Measurements from ENCODE around the gene IST1. TPM values are rescaled to one million over a fixed set of nuclear protein-coding genes. Genes with fewer than 3 reads are reported as not detected.

IST1 gene
- total and polyA plus RNA-seq, 10 of the 15 experiments (the other 5 are each of a cell fraction or from before 2014, with no cell fraction given): 97.3 to 293 (median 138) TPM

- FAIRE-seq (no peak), DNase-seq (ENCODE audit: low read depth, low spot score) (no peak), ATAC-seq (no peak)
- ChIA-PET SMC1A (ENCODE audit: uncharacterized antibody, unreplicated experiment) (no interaction called here), CTCF (no interaction called here), RAD21 (ENCODE audit: unreplicated experiment) (interaction anchor here (0.7 to 1.0 kb wide), 2 partner anchors 73 to 237 kb away, joined by 3 read pairs; no protein-coding TSS in a partner anchor), POLR2A (interaction anchor here (0.6 to 1.0 kb wide), 2 partner anchors 36 to 168 kb away, joined by 3 read pairs; no protein-coding TSS in a partner anchor)
- H2AFZ ChIP-seq (ENCODE audit: control insufficient read depth, low read depth, low read length): no peak overlapping the region
- H3K9me3 ChIP-seq (replicated peaks; ENCODE audit: control insufficient read depth, insufficient read depth, low read length): no peaks in the 10 kb centered on the region
- in situ Hi-C loops (cut with MboI) (no loop called here), intact Hi-C loops (cut with micrococcal nuclease; ENCODE audit: unreplicated experiment) (loop anchor here (10.0 kb wide), 1 partner anchor 324 kb away; no protein-coding TSS in a partner anchor)
- no peaks in the 10 kb centered on the region for H4K20me1 ChIP-seq (ENCODE audit: control insufficient read depth, insufficient read depth)
- peaks cover 1% of the 10 kb centered on the region for H3K79me2 ChIP-seq (ENCODE audit: control insufficient read depth, insufficient read depth, low read length)
- 96% methylated on average over 3 of the region's 3 CpGs for WGBS (ENCODE audit: insufficient coverage, insufficient replicate concordance, low lambda C conversion rate, missing lambda C conversion rate)
- BruUV-seq (replicated peaks): no TSS peak
- no peaks in the 10 kb centered on the region for H3K27me3 ChIP-seq (replicated peaks in 1 of 2; ENCODE audit: control insufficient read depth in 2 of 2, insufficient read depth in 2 of 2, low read length in 1 of 2)
- H3K9ac ChIP-seq (ENCODE audit: control insufficient read depth, insufficient read depth, low read length): no peak overlapping the region
- H3K36me3 ChIP-seq (ENCODE audit: control insufficient read depth in 2 of 2, insufficient read depth in 2 of 2, low read length in 1 of 2): no peaks in the 10 kb centered on the region
- no peak overlapping the region for H3K4me2 ChIP-seq (ENCODE audit: control insufficient read depth, insufficient read depth)
- H3K4me3 ChIP-seq: no peak overlapping the region
- no peak overlapping the region for H3K27ac ChIP-seq (ENCODE audit: control insufficient read depth, insufficient read depth)
- no peaks in the 10 kb centered on the region; the same call in 1 of the 2 replicates for H3K4me1 ChIP-seq (ENCODE audit: control insufficient read depth, insufficient read depth, low read length)
- no peak for TF ChIP-seq CEBPZ (IDR thresholded peaks at IDR 0.05; ENCODE audit: low read depth, low read length)
These were observed 6.2 kb upstream of the IST1 start for GRCh38 chr16:71889147-71889546.

GRCh38 chr16:71893888-71894228 is 1.5 kb upstream of the IST1 start:
- Histone ChIP-seq H4K20me1 (ENCODE audit: control insufficient read depth, insufficient read depth) (no peaks in the 10 kb centered on the region), H3K4me3 (peak overlapping the region; percentile 91), H2AFZ (ENCODE audit: control insufficient read depth, low read depth, low read length) (peak overlapping the region; percentile 79), H3K9me3 (replicated peaks; ENCODE audit: control insufficient read depth, insufficient read depth, low read length) (no peaks in the 10 kb centered on the region), H3K27ac (ENCODE audit: control insufficient read depth, insufficient read depth) (peak overlapping the region; percentile 98), H3K9ac (ENCODE audit: control insufficient read depth, insufficient read depth, low read length) (peak overlapping the region; percentile 99), H3K27me3 (replicated peaks in 1 of 2; ENCODE audit: control insufficient read depth in 2 of 2, insufficient read depth in 2 of 2, low read length in 1 of 2) (no peaks in the 10 kb centered on the region), H3K79me2 (ENCODE audit: control insufficient read depth, insufficient read depth, low read length) (peaks cover 41% of the 10 kb centered on the region), H3K36me3 (ENCODE audit: control insufficient read depth in 2 of 2, insufficient read depth in 2 of 2, low read length in 1 of 2) (no peaks in the 10 kb centered on the region), H3K4me1 (ENCODE audit: control insufficient read depth, insufficient read depth, low read length) (no peaks in the 10 kb centered on the region), H3K4me2 (ENCODE audit: control insufficient read depth, insufficient read depth) (peak overlapping the region; percentile 56)
- ChIA-PET CTCF (interaction anchor here (0.6 to 5.4 kb wide), 11 partner anchors 11 to 274 kb away, joined by 3 to 38 read pairs (median 3); partner anchors contain the start of gene ZNF821), SMC1A (ENCODE audit: uncharacterized antibody, unreplicated experiment) (interaction anchor here (0.6 to 2.1 kb wide), 9 partner anchors 8 to 242 kb away, joined by 3 to 15 read pairs (median 3); no protein-coding TSS in a partner anchor), POLR2A (interaction anchor here (0.6 to 4.5 kb wide), 8 partner anchors 10 to 328 kb away, joined by 3 to 34 read pairs (median 4); partner anchors contain the start of gene ZNF821), RAD21 (ENCODE audit: unreplicated experiment) (interaction anchor here (0.7 to 3.1 kb wide), 11 partner anchors 8 to 223 kb away, joined by 3 to 14 read pairs (median 3); no protein-coding TSS in a partner anchor)
- intact Hi-C loops (cut with micrococcal nuclease; ENCODE audit: unreplicated experiment): loop anchor here (2.0 to 10.0 kb wide), 4 partner anchors 49 to 201 kb away; partner anchors contain the start of genes AP1G1, ATXN1L, DHX38 and TXNL4B
- in situ Hi-C loops (cut with MboI): no loop called here
- BruUV-seq (replicated peaks): no TSS peak
- DNase-seq (ENCODE audit: low read depth, low spot score) (no peak), FAIRE-seq (peak; percentile 65), ATAC-seq (no peak)
- 36% methylated on average over 7 of the region's 7 CpGs for WGBS (ENCODE audit: insufficient coverage, insufficient replicate concordance, low lambda C conversion rate, missing lambda C conversion rate)
- TF ChIP-seq USF2 (IDR thresholded peaks at IDR 0.05; ENCODE audit: borderline replicate concordance, low read depth, low read length) (no peak), STAT1 (conservative IDR thresholded peaks at IDR 0.05) (no peak), BCLAF1 (IDR thresholded peaks at IDR 0.05) (no peak), JUND (IDR thresholded peaks at IDR 0.05; ENCODE audit: low read depth, low read length) (no peak), TCF3 (IDR thresholded peaks at IDR 0.05; ENCODE audit: borderline replicate concordance, insufficient read depth, low read depth, low read length) (no peak)

All from GM12878 (cell line).